GM19324 (cell line): Measurements from ENCODE around the gene RAB17.
"Not testable (repeated sequence)": the region's sequence is repeated elsewhere in the genome, so short reads cannot be mapped to it uniquely, and the experiment has no call there.

ENCODE experiments used
- ATAC-seq: cut with Tn5 transposase; IDR thresholded peaks from one replicate; pipeline ENCODE4 v1.9.1; 2021; ENCODE audit warnings: mild to moderate bottlenecking, moderate library complexity; ENCODE audit not compliant: unreplicated experiment, low FRiP score

RAB17 gene

DNA sequence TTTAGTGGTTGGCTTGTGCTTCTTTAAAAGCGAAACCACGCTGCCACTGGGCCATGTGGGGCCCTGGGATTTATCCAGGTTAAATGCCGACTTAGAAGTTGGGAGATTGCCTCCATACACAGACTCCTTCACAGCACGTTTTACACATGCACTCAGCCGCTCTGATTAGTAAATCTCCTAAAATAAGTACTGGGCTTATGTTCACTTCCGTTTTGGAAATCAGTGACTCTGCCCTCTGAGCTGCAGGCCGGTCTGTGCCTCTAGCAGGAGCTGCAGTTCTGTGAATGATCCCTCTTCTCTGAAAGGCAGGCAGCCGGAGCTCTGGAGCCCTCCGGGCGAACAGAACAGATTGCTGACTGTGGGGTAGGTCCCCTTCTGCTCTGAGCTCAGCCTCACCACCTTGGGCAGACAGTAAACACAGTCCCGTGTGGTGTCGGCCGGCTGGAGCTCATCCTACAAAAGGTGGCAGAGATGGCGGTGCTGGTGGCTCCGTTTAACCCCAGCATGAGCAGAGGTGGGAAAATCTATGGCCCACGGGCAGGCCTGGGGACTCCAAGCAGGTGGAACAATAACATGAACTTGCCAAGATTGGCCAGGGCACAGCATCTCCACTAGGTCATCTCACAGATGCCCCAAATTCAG lies 9.8 kb upstream of the RAB17 start:
- ATAC-seq: no peak

DNA sequence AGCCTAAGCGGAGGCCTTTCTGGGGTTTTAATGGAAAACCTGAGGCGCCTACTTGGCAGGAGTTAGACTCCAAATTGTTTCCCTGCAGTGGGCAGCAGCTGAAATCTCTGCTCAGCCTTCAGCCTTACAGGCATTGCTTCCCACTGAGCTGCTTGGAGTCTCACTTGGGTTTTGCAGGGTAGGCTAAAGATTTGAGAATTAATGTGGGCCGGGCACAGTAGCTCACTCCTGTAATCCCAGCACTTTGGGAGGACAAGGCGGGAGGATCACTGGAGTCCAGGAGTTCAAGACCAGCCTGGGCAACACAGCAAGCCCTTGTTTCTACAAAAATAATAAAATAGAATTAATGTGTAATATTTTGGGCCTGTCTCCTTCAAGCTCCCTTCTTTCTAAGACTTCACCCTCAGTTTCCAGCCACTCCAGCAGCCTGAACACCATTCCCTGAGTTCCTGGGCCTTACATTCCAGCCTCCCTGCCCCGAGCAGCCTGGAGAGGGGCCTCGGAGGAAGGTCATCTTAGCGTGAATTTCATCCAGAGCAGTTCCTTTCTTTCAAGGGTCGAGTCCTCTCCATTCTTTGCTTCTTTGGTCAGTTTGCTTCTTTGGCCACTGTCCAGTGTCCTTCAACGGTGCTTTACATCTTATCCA lies 9.1 kb upstream of the RAB17 start:
- no peak for ATAC-seq

- ATAC-seq: no peak
Measured at GRCh38 chr2:237598468-237599208, 8.1 kb upstream of the RAB17 start.

DNA sequence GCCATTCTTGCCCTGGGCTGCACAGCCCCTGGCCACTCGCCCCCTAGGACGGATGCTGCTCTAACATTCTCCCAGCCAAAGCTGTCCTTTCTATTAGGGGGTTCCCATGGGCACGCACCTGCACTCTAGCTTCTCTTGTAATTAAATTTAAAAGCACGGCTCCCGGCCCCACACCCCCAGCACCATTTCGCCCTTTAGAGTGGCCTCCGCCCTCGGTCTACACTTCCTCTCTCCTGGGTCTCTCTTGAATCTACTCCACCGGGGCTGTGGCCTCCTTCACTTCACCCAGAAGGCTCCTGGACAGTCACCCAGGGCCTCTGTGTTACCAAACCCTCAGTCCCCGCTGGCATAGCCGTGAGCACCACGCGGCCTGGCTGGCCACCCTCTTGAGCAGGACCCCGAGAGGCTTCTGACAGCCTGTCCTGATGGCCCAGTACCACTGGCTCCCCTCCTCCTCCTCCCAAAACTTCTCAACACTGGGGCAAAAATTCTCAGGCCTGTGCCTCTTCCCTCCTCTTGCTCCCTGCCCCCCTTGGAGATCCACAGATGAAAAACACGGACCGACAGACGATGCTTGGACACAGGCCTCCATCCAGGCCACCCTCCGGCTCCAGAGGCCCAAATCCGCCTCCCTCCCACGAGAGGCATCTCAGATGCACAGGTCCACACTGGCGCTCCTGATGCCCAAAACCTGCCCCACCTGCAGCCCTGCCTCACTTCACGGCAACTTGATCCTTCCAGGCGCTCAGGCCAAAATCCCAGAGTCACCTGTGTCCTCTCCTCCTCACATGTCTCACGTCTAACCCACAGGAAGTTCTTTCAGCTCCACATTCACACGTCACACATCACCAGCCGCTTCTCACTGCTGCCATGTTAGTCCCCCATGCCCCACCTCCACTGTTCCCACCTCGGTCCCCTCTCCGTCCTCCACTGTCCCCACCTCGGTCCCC lies 6.9 kb upstream of the RAB17 start:
- ATAC-seq: no peak

- ATAC-seq: no peak
Measured at GRCh38 chr2:237596520-237597195, 6.1 kb upstream of the RAB17 start.

GRCh38 chr2:237595829-237596519 lies 5.4 kb upstream of the RAB17 start:
- not testable (repeated sequence) for ATAC-seq

GRCh38 chr2:237594514-237594871 lies 4.0 kb upstream of the RAB17 start:
- no peak for ATAC-seq

GRCh38 chr2:237593596-237594320 lies 3.2 kb upstream of the RAB17 start:
- ATAC-seq: no peak

DNA sequence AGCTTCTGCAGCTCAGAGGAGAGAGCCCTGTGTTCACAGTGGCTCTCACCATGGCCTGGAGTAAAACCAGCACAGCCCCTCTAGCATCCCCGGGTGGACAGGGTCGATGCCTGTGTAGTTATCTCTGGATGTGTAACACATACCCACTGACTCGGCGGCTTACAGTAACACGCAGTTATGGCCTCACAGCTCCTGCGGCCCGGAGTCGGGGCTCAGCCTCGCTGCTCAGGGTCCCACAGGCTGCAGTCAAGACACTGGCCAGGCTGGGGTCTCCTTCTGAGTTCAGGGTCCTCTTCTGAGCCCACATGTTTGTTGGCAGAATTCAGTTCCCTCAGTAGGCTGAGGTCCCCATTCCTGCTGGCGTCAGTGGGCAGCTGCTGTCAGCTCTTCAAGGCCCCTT lies 2.5 kb upstream of the RAB17 start:
- no peak for ATAC-seq

GRCh38 chr2:237592425-237592980 lies 2.0 kb upstream of the RAB17 start:
- no peak for ATAC-seq

- no peak for ATAC-seq
Measured at GRCh38 chr2:237591141-237591881, 777 bp upstream of the RAB17 start.

DNA sequence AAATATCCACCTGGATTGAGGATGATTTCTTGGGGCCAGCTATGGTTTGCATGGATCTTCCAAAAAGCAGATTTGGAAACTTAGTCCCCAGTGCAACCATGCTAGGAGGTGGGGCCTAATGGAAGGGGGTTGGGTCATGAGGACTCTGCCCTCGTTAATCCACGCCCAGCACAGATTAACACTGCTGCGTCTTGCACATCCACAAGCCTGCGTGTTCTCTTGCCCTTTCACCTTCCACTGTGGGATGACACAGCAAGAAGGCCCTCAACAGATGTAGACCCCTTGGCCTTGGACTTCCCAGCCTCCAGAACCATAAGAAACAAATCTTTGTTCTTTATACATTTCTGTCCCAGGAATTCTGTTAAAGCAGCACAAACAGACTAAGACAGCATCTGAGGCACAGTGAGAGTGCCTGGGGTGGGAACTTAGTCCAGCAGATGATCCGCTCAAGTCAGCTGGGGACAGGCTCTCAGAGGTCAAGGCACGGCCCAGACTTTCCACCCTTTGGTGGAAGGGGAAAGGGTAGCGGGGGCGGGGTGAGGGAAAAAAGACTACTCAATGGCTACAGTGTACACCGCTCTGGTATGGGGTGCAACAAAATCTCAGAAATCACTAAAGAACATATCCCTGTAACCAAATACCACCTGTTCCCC lies 2.4 kb downstream of the RAB17 start:
- no peak for ATAC-seq

- ATAC-seq: no peak
Measured at GRCh38 chr2:237585590-237586221, 4.8 kb downstream of the RAB17 start.

GRCh38 chr2:237583385-237584295 lies 6.9 kb downstream of the RAB17 start:
- ATAC-seq: no peak

- no peak for ATAC-seq
Measured at GRCh38 chr2:237581751-237582746, 8.5 kb downstream of the RAB17 start.
